Keratinocyte (primary cell): ENCODE results near the gene ARID5A. TPM values are rescaled to one million over a fixed set of nuclear protein-coding genes. Genes with fewer than 3 reads are reported as not detected.

Experiments
- DNase-seq: peaks from one replicate; pipeline ENCODE4 v3.0.0-alpha.2; 2011; ENCODE audit warnings: low read depth, missing footprints, low spot score
- FAIRE-seq: peaks from 2 replicates; lab custom pipeline; 2011; peaks lifted over from hg19 to GRCh38; lab: Jason Lieb, UNC
- H2AFZ ChIP-seq: 2 replicates; pipeline ENCODE4 v1.6.0; 2012; ENCODE audit warnings: low read length, control low read depth, inconsistent platforms; ENCODE audit not compliant: control insufficient read depth
- H3K27ac ChIP-seq: 2 replicates; pipeline ENCODE4 v1.5.1; 2011; ENCODE audit warnings: low read length; ENCODE audit not compliant: control insufficient read depth, insufficient read depth
- H3K27me3 ChIP-seq: 3 replicates; pipeline ENCODE4 v1.6.0; 2011; ENCODE audit warnings: low read length; ENCODE audit not compliant: control insufficient read depth, insufficient read depth; ENCODE audit errors: extremely low read depth
- H3K36me3 ChIP-seq, 2 experiments: 2 replicates in 1 of 2; 3 replicates in 1 of 2; pipeline ENCODE4 v1.5.1; 2011; ENCODE audit warnings: low read length in 2 of 2, mild to moderate bottlenecking in 1 of 2; ENCODE audit not compliant: control insufficient read depth in 2 of 2, insufficient read depth in 2 of 2; ENCODE audit errors: extremely low read depth in 1 of 2
- H3K4me1 ChIP-seq: 3 replicates; pipeline ENCODE4 v1.5.1; 2011; ENCODE audit warnings: low read length; ENCODE audit not compliant: control insufficient read depth, insufficient read depth; ENCODE audit errors: extremely low read depth
- H3K4me2 ChIP-seq: 3 replicates; pipeline ENCODE4 v1.6.0; 2011; ENCODE audit warnings: low read depth, low read length; ENCODE audit not compliant: control insufficient read depth, insufficient read depth; ENCODE audit errors: extremely low read depth
- H3K4me3 ChIP-seq, 3 experiments: fragments of 200-600 bp in 1 of 3; sonication (generic) in 1 of 3; 2 replicates in 2 of 3; 3 replicates in 1 of 3; pipeline ENCODE4 v1.5.1; 2011 to 2016; ENCODE audit warnings: low read length in 3 of 3, mild to moderate bottlenecking in 3 of 3, control low read depth in 2 of 3, inconsistent platforms in 1 of 3, low read depth in 1 of 3, mixed read lengths in 1 of 3, mixed run types in 1 of 3, moderate library complexity in 1 of 3; ENCODE audit not compliant: control insufficient read depth in 2 of 3, insufficient read depth in 2 of 3; ENCODE audit errors: extremely low read depth in 1 of 3
- H3K79me2 ChIP-seq: 2 replicates; pipeline ENCODE4 v1.6.0; 2012; ENCODE audit warnings: low read length; ENCODE audit not compliant: control insufficient read depth, insufficient read depth
- H3K9ac ChIP-seq: 3 replicates; pipeline ENCODE4 v1.6.0; 2011; ENCODE audit warnings: low read length; ENCODE audit not compliant: control insufficient read depth, insufficient read depth; ENCODE audit errors: extremely low read depth
- H3K9me1 ChIP-seq: 3 replicates; pipeline ENCODE4 v1.6.0; 2011; ENCODE audit warnings: low read length; ENCODE audit not compliant: control insufficient read depth, insufficient read depth; ENCODE audit errors: extremely low read depth
- H3K9me3 ChIP-seq: 2 replicates; pipeline ENCODE4 v1.5.1; 2012; ENCODE audit warnings: low read depth, low read length; ENCODE audit not compliant: control insufficient read depth
- H4K20me1 ChIP-seq: 3 replicates; pipeline ENCODE4 v1.6.0; 2011; ENCODE audit warnings: low read length; ENCODE audit not compliant: control insufficient read depth, insufficient read depth; ENCODE audit errors: extremely low read depth
- EZH2 ChIP-seq: IDR thresholded peaks from one replicate; pipeline ENCODE4 v1.6.1; 2012; ENCODE audit warnings: inconsistent platforms, mild to moderate bottlenecking, low read length, moderate library complexity
- dilution Hi-C: fragments of 300-500 bp; cut with MboI; formaldehyde crosslinking; loops from one replicate; pipeline ENCODE4 v1.7.0; 2020; ENCODE audit warnings: low sequenced_read_pairs; ENCODE audit not compliant: extremely low pct_ligation_motif_present
- polyA plus RNA-seq, 5 experiments: library from polyadenylated mRNA; depleted of rRNA in 3 of 5; stranded (reverse) in 3 of 5; stranded (forward) in 1 of 5; unstranded in 1 of 5; fragments of >200 nt; gene quantifications; 1 replicate in 1 of 5; 2 replicates in 3 of 5; 3 replicates in 1 of 5; pipeline versions ENCODE4 v1.2.1 to v1.2.3, GENCODE V29; 2011 to 2012; ENCODE audit warnings: missing spikeins in 2 of 5, low read depth in 1 of 5, low replicate concordance in 1 of 5
- TF ChIP-seq, protein P1 (sequence below), 3 experiments: IDR thresholded peaks in 1 of 3; conservative IDR thresholded peaks in 1 of 3; optimal IDR thresholded peaks in 1 of 3; 2 replicates in 2 of 3; 3 replicates in 1 of 3; pipeline versions ENCODE3 to v1.5.1; 2011; ENCODE audit warnings: low read length in 3 of 3, mild to moderate bottlenecking in 3 of 3, moderate library complexity in 2 of 3, control low read depth in 1 of 3, inconsistent platforms in 1 of 3; ENCODE audit not compliant: insufficient read depth in 2 of 3; ENCODE audit errors: extremely low read depth in 1 of 3

Gene ARID5A
- polyA plus RNA-seq, 1 donor (not counting 4 experiments of a cell fraction or from before 2014, with no cell fraction given) = 1.6 TPM

DNA sequence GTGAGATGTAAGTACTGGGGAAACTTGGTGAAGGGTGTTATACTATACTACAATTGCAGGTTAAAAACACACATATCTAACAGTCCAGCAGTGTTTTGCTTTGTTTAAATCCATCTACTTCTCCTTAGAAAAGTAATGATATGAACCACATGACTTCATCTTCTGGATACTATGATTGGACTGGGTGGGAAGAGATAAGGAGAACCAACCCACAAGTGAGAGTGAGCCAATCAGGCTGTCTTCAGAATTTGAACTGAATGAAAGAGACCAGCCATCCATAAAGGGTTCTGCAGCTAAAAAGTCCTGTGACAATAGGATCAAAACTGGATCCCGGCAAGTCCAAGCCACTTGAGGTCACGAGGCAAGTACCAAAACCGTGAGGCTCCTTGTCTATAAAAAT lies 54.9 kb downstream of the ARID5A start:
- Histone ChIP-seq H3K4me3 (no peak overlapping the region), H3K27me3 (no peaks in the 10 kb centered on the region), H3K9me3 (no peaks in the 10 kb centered on the region), H3K9me1 (peaks cover 2% of the 10 kb centered on the region), H3K36me3 (peaks cover 21 to 24% of the 10 kb centered on the region in 2 experiments), H3K79me2 (no peaks in the 10 kb centered on the region), H3K9ac (no peak overlapping the region), H3K4me2 (no peak overlapping the region), H2AFZ (no peak overlapping the region), H3K27ac (no peak overlapping the region), H4K20me1 (no peaks in the 10 kb centered on the region), H3K4me1 (no peaks in the 10 kb centered on the region)
- DNase-seq (no peak), FAIRE-seq (no peak)
- TF ChIP-seq, protein P1, sequence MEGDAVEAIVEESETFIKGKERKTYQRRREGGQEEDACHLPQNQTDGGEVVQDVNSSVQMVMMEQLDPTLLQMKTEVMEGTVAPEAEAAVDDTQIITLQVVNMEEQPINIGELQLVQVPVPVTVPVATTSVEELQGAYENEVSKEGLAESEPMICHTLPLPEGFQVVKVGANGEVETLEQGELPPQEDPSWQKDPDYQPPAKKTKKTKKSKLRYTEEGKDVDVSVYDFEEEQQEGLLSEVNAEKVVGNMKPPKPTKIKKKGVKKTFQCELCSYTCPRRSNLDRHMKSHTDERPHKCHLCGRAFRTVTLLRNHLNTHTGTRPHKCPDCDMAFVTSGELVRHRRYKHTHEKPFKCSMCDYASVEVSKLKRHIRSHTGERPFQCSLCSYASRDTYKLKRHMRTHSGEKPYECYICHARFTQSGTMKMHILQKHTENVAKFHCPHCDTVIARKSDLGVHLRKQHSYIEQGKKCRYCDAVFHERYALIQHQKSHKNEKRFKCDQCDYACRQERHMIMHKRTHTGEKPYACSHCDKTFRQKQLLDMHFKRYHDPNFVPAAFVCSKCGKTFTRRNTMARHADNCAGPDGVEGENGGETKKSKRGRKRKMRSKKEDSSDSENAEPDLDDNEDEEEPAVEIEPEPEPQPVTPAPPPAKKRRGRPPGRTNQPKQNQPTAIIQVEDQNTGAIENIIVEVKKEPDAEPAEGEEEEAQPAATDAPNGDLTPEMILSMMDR (optimal IDR thresholded peaks at IDR 0.05 in 1 of 3, IDR thresholded peaks at IDR 0.05 in 1 of 3, conservative IDR thresholded peaks at IDR 0.05 in 1 of 3; ENCODE audit: extremely low read depth in 1 of 3, insufficient read depth in 2 of 3, low read length in 3 of 3) = no peak
- TF ChIP-seq EZH2 = no peak
- dilution Hi-C loops = no loop called here

DNA sequence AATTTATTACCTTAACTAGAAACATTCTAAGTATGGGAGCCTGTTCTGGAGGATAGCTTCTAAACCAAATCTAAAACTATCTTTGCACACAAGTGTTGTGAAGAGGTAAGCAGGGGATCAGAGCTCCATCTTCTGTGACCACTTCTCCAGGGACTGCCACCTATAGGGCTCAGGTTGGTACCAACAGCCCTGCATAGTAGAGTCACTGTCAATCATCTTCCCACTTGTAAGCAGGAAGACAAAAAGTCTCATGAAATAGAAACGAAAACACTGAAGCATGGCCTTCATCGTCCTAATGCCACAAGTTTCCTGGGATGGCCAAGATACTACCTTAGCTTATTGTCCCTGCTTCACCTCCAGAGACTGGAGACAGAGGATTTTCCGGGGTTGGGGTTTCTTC lies 57.7 kb downstream of the ARID5A start:
- TF ChIP-seq, protein P1 (optimal IDR thresholded peaks at IDR 0.05 in 1 of 3, IDR thresholded peaks at IDR 0.05 in 1 of 3, conservative IDR thresholded peaks at IDR 0.05 in 1 of 3; ENCODE audit: extremely low read depth in 1 of 3, insufficient read depth in 2 of 3, low read length in 3 of 3) = no peak
- no peak for TF ChIP-seq EZH2
- Histone ChIP-seq H3K4me2 (no peak overlapping the region), H4K20me1 (no peaks in the 10 kb centered on the region), H3K9ac (no peak overlapping the region), H3K27me3 (no peaks in the 10 kb centered on the region), H3K9me1 (peaks cover 2% of the 10 kb centered on the region), H3K4me1 (no peaks in the 10 kb centered on the region), H2AFZ (no peak overlapping the region), H3K79me2 (no peaks in the 10 kb centered on the region), H3K4me3 (no peak overlapping the region), H3K27ac (no peak overlapping the region), H3K36me3 (peaks cover 20 to 27% of the 10 kb centered on the region in 2 experiments), H3K9me3 (no peaks in the 10 kb centered on the region)
- FAIRE-seq (no peak), DNase-seq (no peak)
- dilution Hi-C loops = no loop called here
